ENCODE data around the gene ASPHD2.
"Not testable (repeated sequence)": the region's sequence is repeated elsewhere in the genome, so short reads cannot be mapped to it uniquely, and the experiment has no call there.

The ASPHD2 gene

GRCh38 chr22:26428515-26429457 lies at the start of gene ASPHD2:
Gene ASPHD2, plus strand, starts transcription at chr22:26429260. Its CDS starts 4,356 bp downstream, at chr22:26433616.
- DNase-seq, result peak; percentile 66

- DNase-seq, result no peak
Measured at GRCh38 chr22:26380072-26380830, 48.8 kb upstream of the ASPHD2 start.

- no peak for DNase-seq
Measured at GRCh38 chr22:26382782-26383181, 46.3 kb upstream of the ASPHD2 start.

- DNase-seq, result no peak
Measured at GRCh38 chr22:26383968-26384556, 45.0 kb upstream of the ASPHD2 start.

GRCh38 chr22:26385164-26385563 lies 43.9 kb upstream of the ASPHD2 start:
- no peak for DNase-seq

GRCh38 chr22:26389125-26389524 lies 39.9 kb upstream of the ASPHD2 start:
- no peak for DNase-seq

- no peak for DNase-seq
Measured at GRCh38 chr22:26391091-26391490, 38.0 kb upstream of the ASPHD2 start.

- no peak for DNase-seq
Measured at GRCh38 chr22:26391623-26392022, 37.4 kb upstream of the ASPHD2 start.

- DNase-seq, result no peak
Measured at GRCh38 chr22:26393929-26394328, 35.1 kb upstream of the ASPHD2 start.

GRCh38 chr22:26394777-26395176 lies 34.3 kb upstream of the ASPHD2 start:
- peak; percentile 57 for DNase-seq

GRCh38 chr22:26395926-26396325 lies 33.1 kb upstream of the ASPHD2 start:
- DNase-seq, result peak; percentile 49

- peak; percentile 42 for DNase-seq
Measured at GRCh38 chr22:26398741-26399153, 30.3 kb upstream of the ASPHD2 start.

- no peak for DNase-seq
Measured at GRCh38 chr22:26399289-26399688, 29.8 kb upstream of the ASPHD2 start.

GRCh38 chr22:26401726-26402125 lies 27.3 kb upstream of the ASPHD2 start:
- no peak for DNase-seq

GRCh38 chr22:26404851-26405421 lies 24.1 kb upstream of the ASPHD2 start:
- no peak for DNase-seq

- DNase-seq, result peak; percentile 45
Measured at GRCh38 chr22:26406118-26406517, 22.9 kb upstream of the ASPHD2 start.

GRCh38 chr22:26408562-26409220 lies 20.4 kb upstream of the ASPHD2 start:
- DNase-seq, result not testable (repeated sequence)

- no peak for DNase-seq
Measured at GRCh38 chr22:26409719-26410335, 19.2 kb upstream of the ASPHD2 start.

- DNase-seq, result no peak
Measured at GRCh38 chr22:26410386-26410785, 18.7 kb upstream of the ASPHD2 start.

GRCh38 chr22:26414347-26414746 lies 14.7 kb upstream of the ASPHD2 start:
- no peak for DNase-seq

GRCh38 chr22:26416256-26416655 lies 12.8 kb upstream of the ASPHD2 start:
- no peak for DNase-seq

GRCh38 chr22:26416670-26417276 lies 12.3 kb upstream of the ASPHD2 start:
- DNase-seq, result no peak
